ENCODE data around the gene WASL. TPM values are rescaled to one million over a fixed set of nuclear protein-coding genes. Genes with fewer than 3 reads are reported as not detected.
A peak's percentile ranks its signal among the peaks of the same experiment; 100 is the strongest.

WASL gene
- total RNA-seq, 1 donor from 2014 or later, result 6.4 TPM

DNA sequence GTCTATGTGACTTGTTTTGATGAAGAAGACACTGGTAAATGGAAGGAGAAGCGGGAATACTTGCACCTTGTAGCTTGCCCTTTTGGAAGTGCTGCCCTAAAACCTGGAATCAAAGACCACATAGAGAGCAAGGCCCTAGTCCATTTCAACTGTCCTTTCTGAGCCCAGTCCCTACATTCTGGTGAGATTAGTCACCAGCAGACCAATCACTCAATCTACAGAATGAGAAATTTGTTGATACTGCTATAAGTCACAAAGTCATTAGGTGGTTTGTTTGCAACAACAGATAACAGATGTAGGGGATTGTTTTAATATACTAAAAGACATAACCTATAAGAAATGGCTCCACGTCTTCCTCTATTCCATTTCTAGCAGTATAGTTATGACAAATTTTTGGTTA is 33.6 kb downstream of the WASL start:
- intact Hi-C loops (cut with micrococcal nuclease), result no loop called here
- Mint-ChIP-seq H3K36me3 (ENCODE audit: low read depth) (peaks cover 6% of the 10 kb centered on the region), H3K27me3 (no peaks in the 10 kb centered on the region), H3K27ac (no peak overlapping the region), H3K4me3 (no peak overlapping the region), H3K9me3 (no peaks in the 10 kb centered on the region), H3K4me1 (peaks cover 53% of the 10 kb centered on the region)
- no peak for DNase-seq

GRCh38 chr7:123714296-123715080 is 34.3 kb downstream of the WASL start:
- no peaks in the 10 kb centered on the region for H3K27me3 Mint-ChIP-seq
- DNase-seq, result no peak
- intact Hi-C loops (cut with micrococcal nuclease), result loop anchor here (5.0 kb wide), 1 partner anchor 157 kb away; the partner anchor contains the start of gene NDUFA5
- peaks cover 50% of the 10 kb centered on the region for H3K4me1 Mint-ChIP-seq
- H3K9me3 Mint-ChIP-seq, result no peaks in the 10 kb centered on the region
- peaks cover 6% of the 10 kb centered on the region for H3K36me3 Mint-ChIP-seq (ENCODE audit: low read depth)
- no peak overlapping the region for H3K4me3 Mint-ChIP-seq
- H3K27ac Mint-ChIP-seq, result peak overlapping the region; percentile 34

- Mint-ChIP-seq H3K36me3 (ENCODE audit: low read depth) (peaks cover 16% of the 10 kb centered on the region), H3K4me1 (peaks cover 45% of the 10 kb centered on the region), H3K27me3 (no peaks in the 10 kb centered on the region), H3K4me3 (peak overlapping the region; percentile 16), H3K27ac (peak overlapping the region; percentile 3), H3K9me3 (no peaks in the 10 kb centered on the region)
- no peak for DNase-seq
- intact Hi-C loops (cut with micrococcal nuclease), result loop anchor here (1.0 to 5.0 kb wide), 3 partner anchors 35 to 155 kb away; partner anchors contain the start of gene NDUFA5
These were observed 36.2 kb downstream of the WASL start for GRCh38 chr7:123712619-123713018.

DNA sequence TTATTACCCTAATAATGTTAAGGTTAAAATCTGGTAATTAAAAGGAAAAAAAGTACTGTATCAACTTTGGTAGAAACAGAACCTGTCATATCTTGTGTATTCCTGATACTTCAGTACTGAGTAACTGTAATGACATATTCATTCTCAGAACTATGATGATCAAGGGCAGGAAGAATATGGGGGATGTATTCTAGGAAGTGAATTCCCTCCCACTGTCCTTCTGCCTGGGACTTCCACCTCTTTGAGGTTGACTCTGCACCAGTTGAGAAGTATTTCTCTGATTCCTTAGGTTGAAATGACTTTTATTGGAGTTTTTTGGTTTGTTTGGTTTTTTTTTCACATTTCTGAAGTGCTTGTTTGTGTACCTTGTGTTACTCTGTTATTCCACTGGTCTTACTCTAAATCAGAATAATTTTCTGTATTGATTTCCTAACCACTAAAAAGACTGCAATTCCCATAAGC is 36.9 kb downstream of the WASL start:
- Mint-ChIP-seq H3K27me3 (no peaks in the 10 kb centered on the region), H3K4me3 (peak overlapping the region; percentile 46)
- no peak for DNase-seq

GRCh38 chr7:123710683-123711082 is 38.1 kb downstream of the WASL start:
- Mint-ChIP-seq H3K4me1 (peaks cover 43% of the 10 kb centered on the region), H3K4me3 (peak overlapping the region; percentile 20)

More for the DNA sequence above, 36.9 kb downstream of the WASL start:
- Mint-ChIP-seq H3K36me3 (ENCODE audit: low read depth) (peaks cover 17% of the 10 kb centered on the region), H3K4me1 (peaks cover 43% of the 10 kb centered on the region), H3K27ac (peak overlapping the region; percentile 46), H3K9me3 (no peaks in the 10 kb centered on the region)
- intact Hi-C loops (cut with micrococcal nuclease), result loop anchor here (1.0 to 5.0 kb wide), 3 partner anchors 35 to 155 kb away; partner anchors contain the start of gene NDUFA5

DNA sequence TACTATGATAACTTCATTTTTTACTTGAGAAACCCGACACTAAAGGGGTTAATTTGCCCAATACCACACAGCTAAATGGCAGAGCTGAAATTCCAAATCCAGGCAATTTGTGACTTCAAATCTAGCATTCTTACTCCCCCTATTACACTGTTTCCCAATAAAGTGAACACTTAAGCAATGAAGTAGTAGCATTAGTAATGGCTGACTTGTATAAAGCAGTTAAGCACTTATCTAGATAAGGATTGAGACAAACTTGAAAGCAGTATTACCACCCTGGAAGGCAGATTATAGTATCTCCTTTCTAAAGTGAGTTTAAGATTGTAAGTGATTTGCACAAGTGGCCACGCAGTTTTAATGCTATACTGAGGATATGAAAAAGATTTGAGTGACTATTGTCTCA is 39.3 kb downstream of the WASL start:
- Mint-ChIP-seq H3K27me3 (no peaks in the 10 kb centered on the region), H3K27ac (no peak overlapping the region), H3K9me3 (no peaks in the 10 kb centered on the region), H3K4me3 (no peak overlapping the region), H3K36me3 (ENCODE audit: low read depth) (peaks cover 23% of the 10 kb centered on the region), H3K4me1 (peaks cover 34% of the 10 kb centered on the region)
- no peak for DNase-seq
- intact Hi-C loops (cut with micrococcal nuclease), result no loop called here

More at GRCh38 chr7:123710683-123711082, 38.1 kb downstream of the WASL start:
- no peaks in the 10 kb centered on the region for H3K27me3 Mint-ChIP-seq
- no peaks in the 10 kb centered on the region for H3K9me3 Mint-ChIP-seq
- H3K27ac Mint-ChIP-seq, result no peak overlapping the region
- DNase-seq, result no peak
- H3K36me3 Mint-ChIP-seq (ENCODE audit: low read depth), result peaks cover 23% of the 10 kb centered on the region
- intact Hi-C loops (cut with micrococcal nuclease), result loop anchor here (5.0 kb wide), 1 partner anchor 153 kb away; the partner anchor contains the start of gene NDUFA5

DNA sequence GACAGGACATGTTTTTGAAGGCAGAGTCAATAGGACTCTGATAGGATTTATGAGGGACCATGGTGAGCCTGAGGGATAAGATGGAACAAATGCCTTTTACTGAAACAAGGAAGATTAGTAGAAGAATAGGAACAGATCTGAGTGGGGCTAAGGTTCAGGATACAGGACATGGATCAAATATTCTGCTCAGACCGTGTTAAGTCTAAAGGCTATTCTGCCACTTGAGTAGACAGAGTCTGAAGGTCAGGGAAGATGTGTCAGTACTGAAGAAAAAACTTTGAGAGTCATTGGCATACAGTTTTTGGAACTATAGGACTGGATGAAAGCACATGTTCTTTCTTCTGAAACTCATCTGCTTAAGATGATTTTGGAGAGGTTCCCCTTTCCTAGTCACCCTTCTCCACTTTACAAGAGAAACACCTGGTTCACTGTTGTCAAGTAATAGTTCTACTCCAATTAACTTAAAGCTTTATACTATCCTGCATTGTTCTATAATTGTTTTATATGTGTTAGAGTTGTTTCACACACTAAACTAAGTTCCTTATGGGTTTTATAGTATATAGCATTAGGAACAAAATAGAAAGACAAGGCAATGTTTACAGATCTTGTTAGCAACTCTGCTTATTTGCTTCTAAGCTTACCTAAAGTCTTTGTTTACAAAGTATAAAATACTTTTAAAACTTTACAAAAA is 43.4 kb downstream of the WASL start:
- Mint-ChIP-seq H3K36me3 (ENCODE audit: low read depth) (peaks cover 24% of the 10 kb centered on the region), H3K9me3 (no peaks in the 10 kb centered on the region), H3K4me1 (peaks cover 8% of the 10 kb centered on the region), H3K4me3 (no peak overlapping the region), H3K27me3 (no peaks in the 10 kb centered on the region), H3K27ac (no peak overlapping the region)
- intact Hi-C loops (cut with micrococcal nuclease), result no loop called here
- DNase-seq, result no peak

GRCh38 chr7:123695944-123696677 is 52.7 kb downstream of the WASL start:
- peaks cover 22% of the 10 kb centered on the region for H3K36me3 Mint-ChIP-seq (ENCODE audit: low read depth)
- H3K4me1 Mint-ChIP-seq, result no peaks in the 10 kb centered on the region
- intact Hi-C loops (cut with micrococcal nuclease), result no loop called here
- H3K4me3 Mint-ChIP-seq, result no peak overlapping the region
- H3K9me3 Mint-ChIP-seq, result no peaks in the 10 kb centered on the region
- no peaks in the 10 kb centered on the region for H3K27me3 Mint-ChIP-seq
- DNase-seq, result no peak
- no peak overlapping the region for H3K27ac Mint-ChIP-seq

- Mint-ChIP-seq H3K4me3 (no peak overlapping the region), H3K9me3 (no peaks in the 10 kb centered on the region), H3K36me3 (ENCODE audit: low read depth) (peaks cover 23% of the 10 kb centered on the region), H3K27me3 (no peaks in the 10 kb centered on the region), H3K4me1 (no peaks in the 10 kb centered on the region), H3K27ac (no peak overlapping the region)
- intact Hi-C loops (cut with micrococcal nuclease), result no loop called here
- DNase-seq, result no peak
These were observed 56.3 kb downstream of the WASL start for GRCh38 chr7:123692471-123692877.

DNA sequence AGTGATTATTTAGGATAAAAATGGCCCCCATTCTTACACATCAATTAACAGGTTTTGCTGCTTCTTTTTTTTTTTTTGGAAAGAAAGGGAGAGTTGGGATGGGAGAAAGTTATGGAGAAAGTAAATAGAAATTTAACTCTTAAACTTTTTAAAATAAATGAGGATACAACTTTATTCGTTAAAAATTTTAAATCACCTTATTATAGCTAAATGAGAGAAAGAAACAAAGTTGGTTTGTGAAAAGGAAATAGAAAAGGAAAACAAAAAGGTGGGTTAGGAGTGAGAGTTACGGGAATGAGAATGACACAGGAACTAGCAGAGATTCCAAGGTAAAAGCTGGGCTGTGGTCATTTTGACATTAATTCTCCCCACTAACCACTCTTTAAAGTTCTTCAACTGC is 58.3 kb downstream of the WASL start:
- no peak overlapping the region for H3K27ac Mint-ChIP-seq
- no peaks in the 10 kb centered on the region for H3K27me3 Mint-ChIP-seq
- peaks cover 22% of the 10 kb centered on the region for H3K36me3 Mint-ChIP-seq (ENCODE audit: low read depth)
- no peaks in the 10 kb centered on the region for H3K9me3 Mint-ChIP-seq
- H3K4me1 Mint-ChIP-seq, result no peaks in the 10 kb centered on the region
- DNase-seq, result no peak
- H3K4me3 Mint-ChIP-seq, result no peak overlapping the region
- intact Hi-C loops (cut with micrococcal nuclease), result no loop called here

- Mint-ChIP-seq H3K4me3 (no peak overlapping the region), H3K9me3 (no peaks in the 10 kb centered on the region), H3K36me3 (ENCODE audit: low read depth) (peaks cover 21% of the 10 kb centered on the region), H3K4me1 (no peaks in the 10 kb centered on the region), H3K27ac (no peak overlapping the region), H3K27me3 (no peaks in the 10 kb centered on the region)
- no peak for DNase-seq
- intact Hi-C loops (cut with micrococcal nuclease), result no loop called here
These were observed 59.6 kb downstream of the WASL start for GRCh38 chr7:123689250-123689649.

- no peak for DNase-seq
- H3K4me3 Mint-ChIP-seq, result no peak overlapping the region
- no peaks in the 10 kb centered on the region for H3K27me3 Mint-ChIP-seq
- no peaks in the 10 kb centered on the region for H3K4me1 Mint-ChIP-seq
- peaks cover 23% of the 10 kb centered on the region for H3K36me3 Mint-ChIP-seq (ENCODE audit: low read depth)
- intact Hi-C loops (cut with micrococcal nuclease), result no loop called here
- no peaks in the 10 kb centered on the region for H3K9me3 Mint-ChIP-seq
- H3K27ac Mint-ChIP-seq, result no peak overlapping the region
These were observed 61.1 kb downstream of the WASL start for GRCh38 chr7:123687727-123688126.

- peak overlapping the region; percentile 5 for H3K27ac Mint-ChIP-seq
- H3K36me3 Mint-ChIP-seq (ENCODE audit: low read depth), result peaks cover 17% of the 10 kb centered on the region
- H3K4me1 Mint-ChIP-seq, result no peaks in the 10 kb centered on the region
- intact Hi-C loops (cut with micrococcal nuclease), result no loop called here
- no peak overlapping the region for H3K4me3 Mint-ChIP-seq
- H3K27me3 Mint-ChIP-seq, result no peaks in the 10 kb centered on the region
- DNase-seq, result no peak
- no peaks in the 10 kb centered on the region for H3K9me3 Mint-ChIP-seq
These were observed 61.6 kb downstream of the WASL start for GRCh38 chr7:123687161-123687560.

All from activated CD4-positive, alpha-beta T cell treated with anti-CD3 and anti-CD28 coated beads, Interleukin-2, amount 10 ng/mL, durations not matched to agents 24 days and 14 days (primary cell).